Smooth muscle cell (in vitro differentiated cells): ENCODE data around the gene TOMM40L. TPM values are rescaled to one million over a fixed set of nuclear protein-coding genes. Genes with fewer than 3 reads are reported as not detected.
A peak's percentile ranks its signal among the peaks of the same experiment; 100 is the strongest.

Experiments
- DNase-seq: peaks from one replicate; lab custom pipeline; 2025; ENCODE audit not compliant: unreplicated experiment; lab: John Stamatoyannopoulos, UW
- H2AFZ ChIP-seq: fragments of 200-600 bp; sonication (generic); 2 replicates; pipeline ENCODE4 v1.6.0; 2016; ENCODE audit warnings: antibody characterized with exemption, low read depth, mild to moderate bottlenecking
- H3F3A ChIP-seq: fragments of 200-600 bp; sonication (generic); 2 replicates; pipeline ENCODE4 v1.6.0; 2017; ENCODE audit warnings: antibody characterized with exemption, low read depth
- H3K27ac ChIP-seq: fragments of 200-600 bp; sonication (generic); 2 replicates; pipeline ENCODE4 v1.5.1; 2016; ENCODE audit warnings: low read depth, mild to moderate bottlenecking
- H3K27me3 ChIP-seq: fragments of 200-600 bp; sonication (generic); 2 replicates; pipeline ENCODE4 v1.6.1; 2016; ENCODE audit warnings: low read depth, mild to moderate bottlenecking
- H3K36me3 ChIP-seq: fragments of 200-600 bp; sonication (generic); 2 replicates; pipeline ENCODE4 v1.5.1; 2016; ENCODE audit warnings: low read depth
- H3K4me1 ChIP-seq: fragments of 200-600 bp; sonication (generic); 2 replicates; pipeline ENCODE4 v1.5.1; 2016; ENCODE audit warnings: low read depth
- H3K4me2 ChIP-seq: fragments of 200-600 bp; sonication (generic); 2 replicates; pipeline ENCODE4 v1.6.0; 2016; ENCODE audit warnings: mild to moderate bottlenecking
- H3K4me3 ChIP-seq: fragments of 200-600 bp; sonication (generic); 2 replicates; pipeline ENCODE4 v1.5.1; 2016; ENCODE audit warnings: mild to moderate bottlenecking
- H3K79me2 ChIP-seq: fragments of 200-600 bp; sonication (generic); 2 replicates; pipeline ENCODE4 v1.6.0; 2016; ENCODE audit warnings: low read depth, mild to moderate bottlenecking
- H3K9ac ChIP-seq: fragments of 200-600 bp; sonication (generic); 2 replicates; pipeline ENCODE4 v1.6.0; 2016; ENCODE audit warnings: low read depth
- H3K9me3 ChIP-seq: fragments of 200-600 bp; sonication (generic); replicated peaks from 2 replicates; pipeline ENCODE4 v1.5.1; 2016; ENCODE audit warnings: low read depth
- H4K20me1 ChIP-seq: fragments of 200-600 bp; sonication (generic); 2 replicates; pipeline ENCODE4 v1.6.0; 2016; ENCODE audit warnings: low read depth
- WGBS: methylation state at CpG from one replicate; pipeline ENCODE4 v1.1.7; 2016; ENCODE audit warnings: low lambda C conversion rate; 5-methylcytosine and 5-hydroxymethylcytosine counted together
- polyA plus RNA-seq: library from polyadenylated mRNA; unstranded; fragments of >200 nt; fragmentation: Nextera tagmentation; extraction: Ambion mirVana; gene quantifications from 2 replicates; pipeline ENCODE4 v1.2.1, GENCODE V29; 2016
- total RNA-seq: library from RNA; depleted of rRNA; stranded (reverse); fragments of >200 nt; gene quantifications from 2 replicates; pipeline ENCODE4 v1.2.3, GENCODE V29; 2014
- TF ChIP-seq, protein P1 (sequence below): fragments of 200-600 bp; sonication (generic); IDR thresholded peaks from 2 replicates; pipeline ENCODE4 v1.5.1; 2017; ENCODE audit warnings: borderline replicate concordance, mild to moderate bottlenecking, antibody characterized with exemption; ENCODE audit not compliant: insufficient read depth, poor library complexity, severe bottlenecking

TOMM40L gene
- total and polyA plus RNA-seq, 2 experiments from 2014 or later = 8.6 to 9.0 TPM

DNA sequence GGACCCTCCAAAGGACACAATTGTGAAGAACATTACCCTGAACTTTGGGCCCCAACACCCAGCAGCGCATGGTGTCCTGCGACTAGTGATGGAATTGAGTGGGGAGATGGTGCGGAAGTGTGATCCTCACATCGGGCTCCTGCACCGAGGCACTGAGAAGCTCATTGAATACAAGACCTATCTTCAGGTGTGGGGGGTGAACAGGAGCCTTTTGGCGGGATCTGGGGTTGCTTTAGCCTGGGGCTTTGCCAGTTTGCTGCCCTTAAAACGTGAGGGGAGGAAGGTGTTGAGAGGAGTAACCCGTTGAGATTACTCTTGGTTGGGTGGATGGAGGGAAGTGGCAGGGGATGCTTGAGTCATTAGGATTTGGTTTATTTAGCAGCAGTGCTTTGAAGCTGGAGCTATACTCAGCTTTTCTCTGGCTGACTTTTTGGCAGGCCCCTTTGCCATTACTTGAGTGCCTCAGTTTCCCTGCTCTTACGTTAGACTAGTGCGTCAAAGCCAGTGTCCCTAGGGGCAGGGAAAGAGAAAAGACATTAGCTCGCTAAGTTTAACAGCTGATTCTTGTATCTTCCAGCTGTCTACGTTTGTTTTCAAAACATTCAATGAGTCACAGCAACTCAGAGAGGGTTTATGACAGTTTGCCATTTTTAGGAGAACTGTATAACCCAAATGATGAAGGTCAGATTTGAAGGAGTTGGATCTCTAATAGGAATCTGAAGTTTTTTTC, 19.3 kb upstream of the TOMM40L start:
- Histone ChIP-seq H4K20me1 (peaks cover 4% of the 10 kb centered on the region), H2AFZ (no peak overlapping the region), H3K9ac (no peak overlapping the region), H3K4me1 (peaks cover 10% of the 10 kb centered on the region), H3K27ac (no peak overlapping the region), H3K36me3 (peaks cover 10% of the 10 kb centered on the region), H3K79me2 (peaks cover 20% of the 10 kb centered on the region), H3K4me3 (no peak overlapping the region), H3F3A (peaks cover 1% of the 10 kb centered on the region), H3K27me3 (no peaks in the 10 kb centered on the region), H3K4me2 (no peak overlapping the region), H3K9me3 (no peaks in the 10 kb centered on the region)
- no peak for DNase-seq
- WGBS = 84% methylated on average over 12 of the region's 12 CpGs
- TF ChIP-seq, protein P1, sequence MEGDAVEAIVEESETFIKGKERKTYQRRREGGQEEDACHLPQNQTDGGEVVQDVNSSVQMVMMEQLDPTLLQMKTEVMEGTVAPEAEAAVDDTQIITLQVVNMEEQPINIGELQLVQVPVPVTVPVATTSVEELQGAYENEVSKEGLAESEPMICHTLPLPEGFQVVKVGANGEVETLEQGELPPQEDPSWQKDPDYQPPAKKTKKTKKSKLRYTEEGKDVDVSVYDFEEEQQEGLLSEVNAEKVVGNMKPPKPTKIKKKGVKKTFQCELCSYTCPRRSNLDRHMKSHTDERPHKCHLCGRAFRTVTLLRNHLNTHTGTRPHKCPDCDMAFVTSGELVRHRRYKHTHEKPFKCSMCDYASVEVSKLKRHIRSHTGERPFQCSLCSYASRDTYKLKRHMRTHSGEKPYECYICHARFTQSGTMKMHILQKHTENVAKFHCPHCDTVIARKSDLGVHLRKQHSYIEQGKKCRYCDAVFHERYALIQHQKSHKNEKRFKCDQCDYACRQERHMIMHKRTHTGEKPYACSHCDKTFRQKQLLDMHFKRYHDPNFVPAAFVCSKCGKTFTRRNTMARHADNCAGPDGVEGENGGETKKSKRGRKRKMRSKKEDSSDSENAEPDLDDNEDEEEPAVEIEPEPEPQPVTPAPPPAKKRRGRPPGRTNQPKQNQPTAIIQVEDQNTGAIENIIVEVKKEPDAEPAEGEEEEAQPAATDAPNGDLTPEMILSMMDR = no peak

DNA sequence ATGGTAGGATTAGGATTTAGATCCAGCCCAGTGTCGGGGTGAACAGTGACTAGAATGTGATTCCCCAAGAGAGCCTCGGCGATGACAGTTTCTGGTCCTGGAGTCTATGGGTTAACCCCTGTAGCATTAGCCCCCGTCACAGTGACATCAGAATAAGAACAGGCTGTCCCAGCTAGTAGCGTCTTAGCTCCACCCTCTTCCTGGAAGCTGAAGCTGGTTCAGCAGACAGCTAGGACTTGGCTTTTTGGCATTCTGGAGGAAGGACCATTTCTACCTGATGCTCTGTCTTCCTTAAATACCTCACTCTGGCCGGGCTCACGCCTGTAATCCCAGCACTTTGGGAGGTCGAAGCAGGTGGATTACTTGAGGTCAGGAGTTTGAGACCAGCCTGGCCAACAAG, 18.7 kb upstream of the TOMM40L start:
- Histone ChIP-seq H3K4me2 (no peak overlapping the region), H3K9me3 (no peaks in the 10 kb centered on the region), H3K27me3 (no peaks in the 10 kb centered on the region), H4K20me1 (peaks cover 4% of the 10 kb centered on the region), H3K27ac (no peak overlapping the region), H3K36me3 (peaks cover 12% of the 10 kb centered on the region), H3K4me3 (no peak overlapping the region), H3K9ac (no peak overlapping the region), H3K4me1 (peaks cover 7% of the 10 kb centered on the region), H3F3A (no peaks in the 10 kb centered on the region), H3K79me2 (peaks cover 20% of the 10 kb centered on the region), H2AFZ (no peak overlapping the region)
- DNase-seq = no peak
- TF ChIP-seq, protein P1 = no peak
- 83% methylated on average over 8 of the region's 8 CpGs for WGBS

DNA sequence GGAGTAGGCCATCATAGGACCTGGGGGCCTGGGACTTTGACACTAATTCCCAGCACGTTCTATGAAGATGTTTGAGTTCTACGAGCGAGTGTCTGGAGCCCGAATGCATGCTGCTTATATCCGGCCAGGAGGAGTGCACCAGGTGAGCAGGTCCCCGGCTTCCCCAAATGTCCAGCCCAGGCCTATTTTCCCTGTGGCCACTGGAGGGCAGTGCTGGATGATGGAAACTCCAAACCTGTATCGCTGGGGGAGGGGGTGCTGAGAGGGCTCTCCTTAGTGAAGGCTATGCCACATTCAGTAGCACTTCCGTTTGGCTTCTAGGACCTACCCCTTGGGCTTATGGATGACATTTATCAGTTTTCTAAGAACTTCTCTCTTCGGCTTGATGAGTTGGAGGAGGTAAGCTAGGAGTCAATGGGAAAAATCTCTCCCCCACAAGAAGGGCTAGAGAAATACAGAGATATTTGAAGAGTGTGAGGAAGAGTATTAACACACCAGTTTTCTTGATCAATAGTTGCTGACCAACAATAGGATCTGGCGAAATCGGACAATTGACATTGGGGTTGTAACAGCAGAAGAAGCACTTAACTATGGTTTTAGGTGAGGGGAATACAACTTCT, 16.0 kb upstream of the TOMM40L start:
- peaks cover 4% of the 10 kb centered on the region for H4K20me1 ChIP-seq
- TF ChIP-seq, protein P1 = peak; percentile 89
- H3K79me2 ChIP-seq = no peaks in the 10 kb centered on the region
- no peaks in the 10 kb centered on the region for H3K4me1 ChIP-seq
- WGBS = 53% methylated on average over 11 of the region's 11 CpGs
- no peak for DNase-seq
- no peak overlapping the region for H3K4me3 ChIP-seq
- no peak overlapping the region for H3K9ac ChIP-seq
- H3K36me3 ChIP-seq = peaks cover 31% of the 10 kb centered on the region
- no peak overlapping the region for H2AFZ ChIP-seq
- H3F3A ChIP-seq = peaks cover 4% of the 10 kb centered on the region
- H3K27ac ChIP-seq = no peak overlapping the region
- no peaks in the 10 kb centered on the region for H3K27me3 ChIP-seq
- no peaks in the 10 kb centered on the region for H3K9me3 ChIP-seq
- no peak overlapping the region for H3K4me2 ChIP-seq
